Activated naive CD4-positive, alpha-beta T cell treated with anti-CD3 and anti-CD28 coated beads, Interleukin-2, amount 10 ng/mL, durations not matched to agents 7 days and 5 days (primary cell): Measurements from ENCODE around the gene RAP1GDS1.
"Not testable (repeated sequence)": the region's sequence is repeated elsewhere in the genome, so short reads cannot be mapped to it uniquely, and the experiment has no call there.

Source experiments
- CTCF ChIA-PET: fragments of 350-600 bp; sonication (Branson Sonifier 250); formaldehyde crosslinking; loops from one replicate; lab custom pipeline; 2021; ENCODE audit warnings: antibody characterized with exemption; lab: Charles Lee
- DNase-seq: peaks from one replicate; pipeline ENCODE4 v3.0.0-alpha.2; 2020
- H3K27ac Mint-ChIP-seq: one replicate; pipeline ENCODE4 v1.8.0; 2021; ENCODE audit warnings: mild to moderate bottlenecking, moderate library complexity, mixed read lengths
- H3K27me3 Mint-ChIP-seq: one replicate; pipeline ENCODE4 v1.8.0; 2021; ENCODE audit warnings: mild to moderate bottlenecking, mixed read lengths
- H3K36me3 Mint-ChIP-seq: one replicate; pipeline ENCODE4 v1.8.0; 2021; ENCODE audit warnings: mixed read lengths
- H3K4me1 Mint-ChIP-seq: one replicate; pipeline ENCODE4 v1.8.0; 2021; ENCODE audit warnings: mixed read lengths
- H3K4me3 Mint-ChIP-seq: one replicate; pipeline ENCODE4 v1.8.0; 2021; ENCODE audit warnings: mild to moderate bottlenecking, moderate library complexity, mixed read lengths
- H3K9me3 Mint-ChIP-seq: one replicate; pipeline ENCODE4 v1.8.0; 2021; ENCODE audit warnings: mixed read lengths

The RAP1GDS1 gene

DNA sequence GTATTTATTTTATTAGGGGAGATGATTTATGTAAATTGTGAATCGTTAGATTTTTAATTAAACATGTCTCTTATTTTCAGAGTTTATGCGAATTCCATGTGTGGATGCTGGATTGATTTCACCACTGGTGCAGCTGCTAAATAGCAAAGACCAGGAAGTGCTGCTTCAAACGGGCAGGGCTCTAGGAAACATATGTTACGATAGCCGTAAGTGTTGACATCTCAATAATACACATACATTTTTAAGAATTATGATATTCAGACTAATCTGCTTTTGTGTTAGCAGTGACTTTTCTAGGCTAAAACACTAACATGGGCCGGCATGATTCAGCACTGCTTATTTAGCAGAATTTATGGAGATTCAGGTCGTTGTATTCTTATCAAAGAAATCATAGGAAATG is 91.2 kb downstream of the RAP1GDS1 start:
- no peak for DNase-seq
- Mint-ChIP-seq H3K9me3 (peaks cover 11% of the 10 kb centered on the region), H3K4me3 (no peak overlapping the region), H3K27me3 (no peaks in the 10 kb centered on the region), H3K36me3 (peaks cover 26% of the 10 kb centered on the region), H3K4me1 (no peaks in the 10 kb centered on the region), H3K27ac (no peak overlapping the region)
- CTCF ChIA-PET = no interaction called here

DNA sequence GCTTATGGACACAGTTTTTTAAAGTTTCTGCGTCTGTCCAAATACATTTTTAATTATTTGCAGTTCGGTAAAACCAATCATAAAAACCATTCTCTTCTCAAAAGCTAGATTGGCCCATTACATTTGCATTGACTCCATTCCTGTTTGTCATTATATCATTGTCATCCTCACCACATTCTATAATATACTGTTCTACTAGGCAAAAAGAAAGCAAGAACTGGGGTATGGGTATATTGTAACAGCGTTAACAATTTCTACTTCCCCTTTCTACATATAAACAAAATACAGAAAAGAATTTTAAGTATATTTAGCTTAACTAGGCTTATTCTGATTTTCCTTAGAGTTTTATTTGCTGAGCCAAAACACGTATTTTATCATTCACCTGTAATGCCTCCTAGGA is 91.8 kb downstream of the RAP1GDS1 start:
- peaks cover 11% of the 10 kb centered on the region for H3K9me3 Mint-ChIP-seq
- DNase-seq = no peak
- H3K27me3 Mint-ChIP-seq = no peaks in the 10 kb centered on the region
- no peak overlapping the region for H3K4me3 Mint-ChIP-seq
- H3K27ac Mint-ChIP-seq = no peak overlapping the region
- H3K4me1 Mint-ChIP-seq = no peaks in the 10 kb centered on the region
- CTCF ChIA-PET = no interaction called here
- peaks cover 23% of the 10 kb centered on the region for H3K36me3 Mint-ChIP-seq

DNA sequence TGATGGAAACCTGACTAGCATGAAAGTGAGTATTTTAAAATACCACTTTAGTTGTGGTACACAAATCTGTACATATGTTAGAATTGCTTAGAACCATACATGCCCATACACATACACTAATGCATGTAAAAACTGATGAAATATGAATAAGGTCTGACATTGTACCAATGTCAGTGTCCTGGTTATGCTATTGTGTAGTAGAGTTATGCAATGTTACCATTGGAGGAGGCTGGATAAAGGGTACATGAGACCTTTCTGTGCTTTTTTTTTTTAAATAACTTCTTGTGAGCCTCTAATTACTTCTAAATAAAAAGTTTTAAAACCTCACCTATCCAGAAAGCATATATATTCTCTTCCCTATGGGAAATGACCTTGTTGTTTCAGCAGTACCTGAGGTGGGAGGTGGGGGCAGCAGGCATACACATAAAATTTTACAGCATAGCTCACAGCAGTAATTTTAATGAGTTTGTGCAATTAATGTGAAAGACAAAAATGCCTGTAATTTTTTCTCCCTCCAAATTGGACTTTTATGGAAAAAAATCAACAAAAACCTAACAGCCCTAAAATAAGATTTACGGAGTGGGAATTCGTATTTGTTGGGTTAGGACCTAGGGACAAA is 97.6 kb downstream of the RAP1GDS1 start:
- DNase-seq = no peak
- peaks cover 4% of the 10 kb centered on the region for H3K4me1 Mint-ChIP-seq
- no peak overlapping the region for H3K27ac Mint-ChIP-seq
- no peaks in the 10 kb centered on the region for H3K27me3 Mint-ChIP-seq
- peaks cover 14% of the 10 kb centered on the region for H3K36me3 Mint-ChIP-seq
- CTCF ChIA-PET = no interaction called here
- no peak overlapping the region for H3K4me3 Mint-ChIP-seq
- H3K9me3 Mint-ChIP-seq = no peaks in the 10 kb centered on the region

DNA sequence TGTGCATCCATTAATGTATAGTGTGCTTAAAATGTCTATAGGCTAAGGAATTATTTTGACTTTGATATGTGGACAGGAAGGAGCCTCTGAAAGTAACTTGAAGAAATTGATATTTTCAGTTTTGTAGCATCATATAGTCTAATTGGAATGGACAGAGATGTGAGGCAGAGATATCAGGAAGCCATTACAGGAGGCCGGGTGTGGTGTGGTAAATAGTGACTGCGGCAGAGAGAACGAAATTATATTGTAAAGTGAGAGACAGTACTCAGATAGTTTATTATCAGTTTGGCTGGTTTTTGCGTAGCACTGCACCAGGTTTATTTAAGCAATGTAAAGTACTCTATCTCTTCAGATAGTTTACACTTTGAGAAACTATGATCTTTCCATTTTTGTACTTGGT is 98.5 kb downstream of the RAP1GDS1 start:
- no peak for DNase-seq
- Mint-ChIP-seq H3K36me3 (peaks cover 19% of the 10 kb centered on the region), H3K4me3 (no peak overlapping the region), H3K27me3 (no peaks in the 10 kb centered on the region), H3K9me3 (no peaks in the 10 kb centered on the region), H3K4me1 (peaks cover 4% of the 10 kb centered on the region), H3K27ac (no peak overlapping the region)
- CTCF ChIA-PET = no interaction called here

DNA sequence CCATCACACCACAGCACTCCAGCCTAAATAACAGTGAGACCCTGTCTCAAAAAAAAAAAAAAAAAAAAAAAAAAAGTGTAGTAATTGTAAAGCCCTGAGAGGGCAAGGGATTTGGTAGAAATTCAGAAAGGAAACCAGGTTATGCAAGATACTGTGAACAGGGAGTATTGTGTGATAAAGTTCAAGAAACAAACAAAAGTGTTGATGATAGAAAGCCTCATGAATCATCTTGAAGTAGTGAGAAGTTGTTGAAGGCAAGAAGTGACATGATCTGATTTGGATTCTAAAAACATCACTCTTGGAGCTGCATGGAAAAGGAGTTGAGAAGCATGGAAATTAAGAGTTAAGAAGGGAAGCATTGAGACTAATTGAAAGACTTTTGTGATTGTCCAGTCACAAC is 102.2 kb downstream of the RAP1GDS1 start:
- Mint-ChIP-seq H3K36me3 (peaks cover 43% of the 10 kb centered on the region), H3K27ac (peak overlapping the region; percentile 0), H3K9me3 (peaks cover 16% of the 10 kb centered on the region), H3K27me3 (no peaks in the 10 kb centered on the region), H3K4me3 (no peak overlapping the region), H3K4me1 (peaks cover 4% of the 10 kb centered on the region)
- no peak for DNase-seq
- CTCF ChIA-PET = no interaction called here

DNA sequence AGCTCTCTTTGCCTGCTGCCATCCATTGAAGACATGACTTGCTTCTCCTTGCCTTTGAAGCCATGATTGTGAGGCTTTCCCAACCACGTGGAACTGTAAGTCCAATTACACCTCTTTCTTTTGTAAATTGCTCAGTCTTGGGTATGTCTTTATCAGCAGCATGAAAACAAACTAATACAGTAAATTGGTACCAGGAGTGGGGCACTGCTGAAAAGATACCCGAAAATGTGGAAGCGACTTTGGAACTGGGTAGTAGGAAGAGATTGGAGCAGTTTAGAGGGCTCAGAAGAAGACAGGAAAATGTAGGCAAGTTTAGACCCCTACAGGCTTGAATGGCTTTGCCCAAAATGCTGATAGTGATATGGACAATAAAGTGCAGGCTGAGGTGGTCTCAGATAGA is 105.1 kb downstream of the RAP1GDS1 start:
- DNase-seq, CTCF ChIA-PET, H3K27me3 Mint-ChIP-seq, H3K27ac Mint-ChIP-seq, H3K4me1 Mint-ChIP-seq, H3K4me3 Mint-ChIP-seq: not testable (repeated sequence)
- peaks cover 24% of the 10 kb centered on the region for H3K9me3 Mint-ChIP-seq
- peaks cover 52% of the 10 kb centered on the region for H3K36me3 Mint-ChIP-seq

DNA sequence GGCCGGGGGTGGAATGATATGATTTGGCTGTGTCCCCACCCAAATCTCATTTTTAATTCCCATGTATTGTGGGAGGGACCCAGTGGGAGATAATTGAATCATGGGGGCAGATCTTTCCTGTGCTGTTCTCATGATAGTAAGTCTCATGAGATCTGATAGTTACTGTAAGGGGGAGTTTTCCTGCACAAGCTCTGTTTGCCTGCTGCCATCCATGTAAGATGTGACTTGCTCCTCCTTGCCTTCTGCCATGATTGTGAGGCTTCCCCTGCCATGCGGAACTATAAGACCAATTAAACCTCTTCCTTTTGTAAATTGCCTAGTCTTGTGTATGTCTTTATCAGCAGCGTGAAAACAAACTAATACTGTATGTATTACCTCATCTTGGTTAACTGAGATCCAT is 106.8 kb downstream of the RAP1GDS1 start:
- H3K27me3 Mint-ChIP-seq, DNase-seq, H3K4me1 Mint-ChIP-seq, H3K4me3 Mint-ChIP-seq: not testable (repeated sequence)
- Mint-ChIP-seq H3K36me3 (peaks cover 52% of the 10 kb centered on the region), H3K9me3 (peaks cover 24% of the 10 kb centered on the region), H3K27ac (peak overlapping the region; percentile 31)
- CTCF ChIA-PET = interaction anchor here (1.3 kb wide), 1 partner anchor 23 kb away, joined by 3 read pairs; no protein-coding TSS in a partner anchor

DNA sequence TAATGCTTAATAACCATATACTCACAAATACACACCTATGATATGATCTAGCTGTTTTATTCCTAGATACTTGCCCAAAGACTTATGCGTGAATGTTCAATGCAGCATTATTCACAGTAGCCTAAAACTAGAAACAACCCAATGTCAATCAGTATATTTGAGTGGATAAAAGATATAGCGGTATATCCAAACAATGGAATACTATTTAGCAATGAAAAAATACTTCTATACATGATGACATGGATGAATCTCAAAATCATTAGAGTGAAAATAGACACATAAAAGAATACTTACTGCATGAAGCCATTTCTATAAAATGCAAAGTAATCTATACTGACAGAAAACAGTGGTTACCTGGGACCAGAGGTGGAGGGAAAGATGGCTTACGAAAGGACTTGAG is 108.1 kb downstream of the RAP1GDS1 start:
- H3K36me3 Mint-ChIP-seq = peaks cover 48% of the 10 kb centered on the region
- no peaks in the 10 kb centered on the region for H3K27me3 Mint-ChIP-seq
- DNase-seq = no peak
- no peak overlapping the region for H3K27ac Mint-ChIP-seq
- H3K4me1 Mint-ChIP-seq = no peaks in the 10 kb centered on the region
- CTCF ChIA-PET = interaction anchor here (1.3 kb wide), 1 partner anchor 21 kb away, joined by 3 read pairs; no protein-coding TSS in a partner anchor
- peaks cover 24% of the 10 kb centered on the region for H3K9me3 Mint-ChIP-seq
- no peak overlapping the region for H3K4me3 Mint-ChIP-seq

DNA sequence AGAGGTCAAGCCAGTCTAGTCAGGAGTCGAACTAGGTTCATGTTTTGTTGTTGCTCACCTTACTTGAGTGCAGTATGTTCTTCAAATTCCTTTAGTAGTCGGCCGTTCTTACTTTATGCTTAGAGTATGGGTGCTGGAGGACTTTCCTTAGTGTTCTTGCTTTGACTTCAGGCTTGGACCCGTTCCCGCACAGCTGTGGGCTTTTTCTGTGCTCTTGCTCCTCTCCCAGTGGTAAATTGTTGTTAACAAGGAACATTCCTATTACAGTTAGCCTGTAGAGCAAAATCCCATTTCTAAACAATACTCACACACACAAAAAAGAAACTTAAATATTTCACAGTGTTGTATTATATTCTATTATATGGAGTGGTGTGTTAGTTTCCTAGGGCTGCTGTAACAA is 113.5 kb downstream of the RAP1GDS1 start:
- no peak overlapping the region for H3K4me3 Mint-ChIP-seq
- H3K27me3 Mint-ChIP-seq = no peaks in the 10 kb centered on the region
- H3K4me1 Mint-ChIP-seq = peaks cover 2% of the 10 kb centered on the region
- H3K36me3 Mint-ChIP-seq = peaks cover 21% of the 10 kb centered on the region
- H3K9me3 Mint-ChIP-seq = no peaks in the 10 kb centered on the region
- DNase-seq = no peak
- CTCF ChIA-PET = no interaction called here
- no peak overlapping the region for H3K27ac Mint-ChIP-seq

DNA sequence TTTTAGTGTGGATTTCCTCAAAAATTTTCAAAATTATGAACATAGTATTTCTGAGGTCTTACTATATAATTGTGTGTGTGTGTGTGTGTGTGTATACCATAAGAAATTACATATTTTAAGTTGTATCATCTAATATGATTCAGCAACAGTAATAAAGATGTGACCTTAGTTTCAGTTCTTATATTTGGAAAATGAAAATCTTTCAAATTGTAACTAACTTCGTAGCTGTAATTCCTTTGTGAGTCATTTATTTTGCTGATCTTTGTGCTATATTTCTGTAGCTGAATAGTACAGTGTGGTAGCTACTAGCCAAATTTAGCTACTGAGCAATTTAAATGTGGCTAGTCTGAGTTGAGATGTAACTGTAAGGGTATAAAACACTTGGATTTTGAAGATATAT is 116.4 kb downstream of the RAP1GDS1 start:
- Mint-ChIP-seq H3K27me3 (no peaks in the 10 kb centered on the region), H3K9me3 (no peaks in the 10 kb centered on the region), H3K4me1 (peaks cover 2% of the 10 kb centered on the region), H3K27ac (no peak overlapping the region), H3K4me3 (no peak overlapping the region), H3K36me3 (peaks cover 20% of the 10 kb centered on the region)
- DNase-seq = no peak
- CTCF ChIA-PET = interaction anchor here (1.4 kb wide), 1 partner anchor 72 kb away, joined by 4 read pairs; no protein-coding TSS in a partner anchor

DNA sequence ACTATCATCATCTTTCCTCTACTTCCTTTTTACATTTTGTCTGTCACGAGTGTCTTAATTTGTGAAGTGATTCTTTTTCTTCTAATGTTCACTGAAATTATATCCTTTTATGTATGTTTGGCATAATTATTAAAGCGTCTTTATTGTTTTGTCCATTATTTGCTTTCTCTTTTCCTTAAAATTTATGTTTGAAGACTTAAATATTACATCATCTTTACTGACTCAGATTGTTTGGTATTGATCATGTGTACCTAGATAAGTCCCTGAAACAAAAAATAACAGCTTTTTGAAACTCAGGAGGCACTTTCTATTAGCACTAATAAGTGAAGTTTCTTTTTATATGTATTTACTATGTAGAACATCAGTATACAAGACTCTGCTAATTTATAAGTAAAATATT is 120.1 kb downstream of the RAP1GDS1 start:
- Mint-ChIP-seq H3K27ac (no peak overlapping the region), H3K4me3 (no peak overlapping the region), H3K9me3 (no peaks in the 10 kb centered on the region), H3K27me3 (no peaks in the 10 kb centered on the region), H3K4me1 (peaks cover 2% of the 10 kb centered on the region), H3K36me3 (peaks cover 8% of the 10 kb centered on the region)
- no peak for DNase-seq
- CTCF ChIA-PET = no interaction called here

DNA sequence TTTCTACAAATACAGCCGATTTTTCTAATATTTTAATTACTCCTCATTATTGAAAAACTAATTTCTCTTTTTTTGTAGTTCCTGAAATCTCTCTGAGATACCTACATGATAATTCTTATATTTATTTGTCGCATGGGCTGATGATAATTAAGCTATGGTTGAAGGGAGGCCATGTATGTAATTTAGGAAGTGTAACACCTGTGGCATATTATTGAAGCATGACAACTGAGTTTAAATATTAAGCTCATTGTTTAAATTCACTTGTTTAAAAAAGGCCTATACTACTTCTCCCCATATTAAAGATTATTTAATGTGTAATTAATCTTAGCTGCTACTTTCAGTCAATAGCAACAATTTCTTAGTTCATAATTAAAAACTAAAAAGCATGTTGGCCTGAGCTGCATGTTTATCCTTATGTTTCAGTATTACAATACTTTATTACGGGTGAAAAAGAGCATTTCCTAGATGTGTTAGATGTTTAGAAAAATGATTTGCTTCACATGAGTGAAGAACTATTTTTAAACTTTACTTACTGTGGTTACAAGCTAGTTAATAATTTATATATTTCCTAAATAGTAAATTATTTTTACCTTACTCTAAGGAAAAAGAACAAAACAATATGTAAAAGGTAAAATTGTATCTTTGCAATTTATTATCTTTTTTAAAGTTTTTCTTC is 122.4 kb downstream of the RAP1GDS1 start:
- Mint-ChIP-seq H3K36me3 (peaks cover 11% of the 10 kb centered on the region), H3K9me3 (no peaks in the 10 kb centered on the region), H3K4me1 (peaks cover 5% of the 10 kb centered on the region), H3K27ac (no peak overlapping the region), H3K27me3 (no peaks in the 10 kb centered on the region), H3K4me3 (no peak overlapping the region)
- no peak for DNase-seq
- CTCF ChIA-PET = no interaction called here

DNA sequence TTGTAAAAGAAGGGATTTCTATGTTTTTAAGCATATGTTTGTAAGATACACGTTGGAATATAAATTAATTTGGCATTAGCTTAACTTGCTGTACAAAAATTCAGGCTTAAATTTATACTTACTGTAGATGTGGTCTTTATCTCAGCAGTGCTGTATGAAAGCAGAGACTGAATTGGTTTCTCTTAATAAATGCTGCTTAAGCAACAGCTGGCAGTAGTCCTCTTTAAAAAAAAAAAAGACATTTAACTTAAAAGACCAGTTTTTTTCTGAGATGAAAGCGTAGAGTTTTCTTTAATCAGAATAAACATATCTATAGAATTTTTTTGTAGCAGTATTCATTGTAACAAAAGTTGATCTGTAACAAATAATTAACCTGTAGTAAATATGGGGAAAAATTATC is 124.6 kb downstream of the RAP1GDS1 start:
- no peaks in the 10 kb centered on the region for H3K9me3 Mint-ChIP-seq
- peaks cover 5% of the 10 kb centered on the region for H3K4me1 Mint-ChIP-seq
- no peak overlapping the region for H3K27ac Mint-ChIP-seq
- H3K36me3 Mint-ChIP-seq = peaks cover 10% of the 10 kb centered on the region
- DNase-seq = no peak
- CTCF ChIA-PET = no interaction called here
- no peaks in the 10 kb centered on the region for H3K27me3 Mint-ChIP-seq
- H3K4me3 Mint-ChIP-seq = no peak overlapping the region

DNA sequence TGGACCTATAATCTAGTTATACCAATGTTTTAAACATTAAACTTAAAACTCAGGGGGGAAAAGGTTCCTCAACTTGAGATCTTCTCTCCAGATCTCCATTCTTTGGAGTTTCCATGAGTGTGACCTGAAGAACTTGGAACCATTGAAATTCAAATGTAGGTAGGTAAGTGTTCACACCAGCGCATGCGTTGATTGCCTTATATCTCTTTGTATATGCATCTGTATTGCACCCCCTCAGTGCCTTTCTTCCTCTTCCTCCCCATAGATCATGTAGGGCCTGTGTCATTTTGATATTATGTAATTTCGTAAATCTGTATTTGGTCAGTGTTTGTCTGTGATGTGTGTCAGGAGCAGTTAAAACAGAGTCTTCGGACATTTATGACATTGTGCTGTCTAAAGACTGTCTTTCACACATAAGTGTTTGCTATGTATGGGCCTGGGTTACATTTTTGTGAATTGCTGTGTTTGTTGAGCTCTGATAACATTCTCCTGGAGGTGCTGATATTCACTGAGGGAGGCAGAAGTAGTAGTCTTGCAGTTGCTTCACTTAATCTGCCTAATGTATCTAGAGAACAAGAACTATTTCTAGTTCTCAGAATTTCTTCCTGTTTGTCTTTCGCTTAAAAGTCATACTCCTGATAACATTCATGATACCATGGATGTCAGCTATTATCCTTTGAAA is 126.3 kb downstream of the RAP1GDS1 start:
- no peak for DNase-seq
- H3K27ac Mint-ChIP-seq = no peak overlapping the region
- H3K36me3 Mint-ChIP-seq = peaks cover 8% of the 10 kb centered on the region
- CTCF ChIA-PET = interaction anchor here (0.9 kb wide), 1 partner anchor 117 kb away, joined by 3 read pairs; no protein-coding TSS in a partner anchor
- H3K27me3 Mint-ChIP-seq = no peaks in the 10 kb centered on the region
- H3K4me3 Mint-ChIP-seq = no peak overlapping the region
- H3K9me3 Mint-ChIP-seq = no peaks in the 10 kb centered on the region
- H3K4me1 Mint-ChIP-seq = peaks cover 5% of the 10 kb centered on the region

DNA sequence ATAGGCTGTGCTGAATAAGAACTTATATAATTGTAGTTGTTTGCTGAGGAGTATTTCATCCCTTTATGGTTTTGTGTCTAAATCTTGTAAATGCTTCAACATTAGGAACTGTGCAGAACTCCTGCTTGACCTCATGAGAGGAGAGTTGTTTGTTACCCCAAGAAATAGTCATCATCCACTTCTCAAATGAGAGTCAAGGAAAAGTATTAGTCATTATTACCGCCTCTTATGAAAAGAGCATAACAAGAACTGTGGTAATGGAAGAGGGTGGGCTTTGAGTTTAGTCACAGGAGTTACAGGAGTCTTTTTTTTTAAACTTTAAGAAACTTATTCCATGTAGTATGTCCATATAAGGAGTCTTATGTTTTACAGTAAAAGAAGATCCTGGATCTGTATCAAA is 132.9 kb downstream of the RAP1GDS1 start:
- DNase-seq = no peak
- Mint-ChIP-seq H3K27me3 (no peaks in the 10 kb centered on the region), H3K27ac (no peak overlapping the region), H3K4me1 (peaks cover 2% of the 10 kb centered on the region), H3K36me3 (peaks cover 31% of the 10 kb centered on the region), H3K4me3 (no peak overlapping the region), H3K9me3 (peaks cover 7% of the 10 kb centered on the region)
- CTCF ChIA-PET = no interaction called here
